Activated CD4-positive, alpha-beta T cell treated with anti-CD3 and anti-CD28 coated beads, Interleukin-2, amount 50 U/mL, for 16 hours (primary cell): ENCODE results near the gene ENTPD6.
"Not testable (repeated sequence)": the region's sequence is repeated elsewhere in the genome, so short reads cannot be mapped to it uniquely, and the experiment has no call there.

Experiments used
- DNase-seq: peaks from one replicate; pipeline ENCODE4 v3.0.0-alpha.2; 2020

ENTPD6 gene

GRCh38 chr20:25225642-25226432 is 30.3 kb downstream of the ENTPD6 start:
- DNase-seq: no peak

GRCh38 chr20:25226433-25227316 is 31.2 kb downstream of the ENTPD6 start:
- no peak for DNase-seq

GRCh38 chr20:25227317-25227831 is 31.9 kb downstream of the ENTPD6 start:
- DNase-seq: no peak

GRCh38 chr20:25229486-25230165 is 34.1 kb downstream of the ENTPD6 start:
- DNase-seq: no peak

- DNase-seq: no peak
Observed at GRCh38 chr20:25230166-25230831, 34.8 kb downstream of the ENTPD6 start.

- DNase-seq: no peak
Observed at GRCh38 chr20:25233016-25233772, 37.7 kb downstream of the ENTPD6 start.

GRCh38 chr20:25234009-25234849 is 38.7 kb downstream of the ENTPD6 start:
- DNase-seq: not testable (repeated sequence)

GRCh38 chr20:25236450-25237304 is 41.2 kb downstream of the ENTPD6 start:
- DNase-seq: no peak

GRCh38 chr20:25237610-25238318 is 42.3 kb downstream of the ENTPD6 start:
- DNase-seq: peak; percentile 93

- no peak for DNase-seq
Observed at GRCh38 chr20:25238319-25239037, 43.0 kb downstream of the ENTPD6 start.

GRCh38 chr20:25239387-25240370 is 44.2 kb downstream of the ENTPD6 start:
- DNase-seq: no peak

GRCh38 chr20:25240851-25241658 is 45.5 kb downstream of the ENTPD6 start:
- DNase-seq: not testable (repeated sequence)

- not testable (repeated sequence) for DNase-seq
Observed at GRCh38 chr20:25241659-25241955, 46.1 kb downstream of the ENTPD6 start.

GRCh38 chr20:25242231-25242630 is 46.7 kb downstream of the ENTPD6 start:
- no peak for DNase-seq

GRCh38 chr20:25243416-25243979 is 48.0 kb downstream of the ENTPD6 start:
- DNase-seq: no peak

- DNase-seq: no peak
Observed at GRCh38 chr20:25244976-25245375, 49.5 kb downstream of the ENTPD6 start.
